GM03348 (cell line): ENCODE measurements around the gene UGT1A8.

Experiments
- DNase-seq: peaks from one replicate; pipeline ENCODE4 v3.0.0; 2012; ENCODE audit warnings: low spot score

Gene UGT1A8

GRCh38 chr2:233764761-233765160 lies 147.3 kb downstream of the UGT1A8 start:
- no peak for DNase-seq

GRCh38 chr2:233766416-233766815 lies 149.0 kb downstream of the UGT1A8 start:
- no peak for DNase-seq

- DNase-seq: no peak
These were observed 150.6 kb downstream of the UGT1A8 start for GRCh38 chr2:233768076-233768475.

- DNase-seq: no peak
These were observed 151.8 kb downstream of the UGT1A8 start for GRCh38 chr2:233769260-233769659.

GRCh38 chr2:233772153-233772552 lies 154.7 kb downstream of the UGT1A8 start:
- DNase-seq: no peak

- DNase-seq: no peak
These were observed 155.2 kb downstream of the UGT1A8 start for GRCh38 chr2:233772583-233772982.

- no peak for DNase-seq
These were observed 156.4 kb downstream of the UGT1A8 start for GRCh38 chr2:233773854-233774253.

GRCh38 chr2:233775414-233775813 lies 158.0 kb downstream of the UGT1A8 start:
- no peak for DNase-seq

- DNase-seq: no peak
These were observed 160.6 kb downstream of the UGT1A8 start, which contains the start of gene MROH2A for GRCh38 chr2:233778030-233778429. Gene MROH2A (plus strand): TSS chr2:233778330. CDS start chr2:233779359, 1,029 bp downstream.

GRCh38 chr2:233779722-233780121 lies 162.3 kb downstream of the UGT1A8 start:
- no peak for DNase-seq

GRCh38 chr2:233780771-233781170 lies 163.3 kb downstream of the UGT1A8 start:
- no peak for DNase-seq

- DNase-seq: no peak
These were observed 172.1 kb downstream of the UGT1A8 start for GRCh38 chr2:233789554-233789953.

GRCh38 chr2:233791151-233791882 lies 173.9 kb downstream of the UGT1A8 start:
- no peak for DNase-seq

GRCh38 chr2:233791883-233792329 lies 174.5 kb downstream of the UGT1A8 start:
- no peak for DNase-seq

- no peak for DNase-seq
These were observed 175.3 kb downstream of the UGT1A8 start for GRCh38 chr2:233792720-233793119.

GRCh38 chr2:233793465-233794127 lies 176.2 kb downstream of the UGT1A8 start:
- DNase-seq: no peak

- no peak for DNase-seq
These were observed 176.8 kb downstream of the UGT1A8 start for GRCh38 chr2:233794128-233794658.

- no peak for DNase-seq
These were observed 178.3 kb downstream of the UGT1A8 start for GRCh38 chr2:233795735-233796171.

GRCh38 chr2:233796254-233796653 lies 178.8 kb downstream of the UGT1A8 start:
- DNase-seq: no peak

GRCh38 chr2:233798335-233799086 lies 181.1 kb downstream of the UGT1A8 start:
- no peak for DNase-seq

- no peak for DNase-seq
These were observed 181.7 kb downstream of the UGT1A8 start for GRCh38 chr2:233799087-233799665.

GRCh38 chr2:233799716-233800115 lies 182.3 kb downstream of the UGT1A8 start:
- DNase-seq: no peak
